ENCODE measurements around the gene SPAG16.

Gene SPAG16

GRCh38 chr2:213279971-213280370, 4.3 kb upstream of the SPAG16 start:
- no peak for DNase-seq (ENCODE audit: low read depth)
- no peak overlapping the region for H3K4me3 ChIP-seq (ENCODE audit: low read depth, low read length)
- TF ChIP-seq CTCF (IDR thresholded peaks at IDR 0.05; ENCODE audit: control insufficient read depth, extremely low read depth, insufficient read depth): no peak

- no peak for TF ChIP-seq CTCF (IDR thresholded peaks at IDR 0.05; ENCODE audit: control insufficient read depth, extremely low read depth, insufficient read depth)
- no peak for DNase-seq (ENCODE audit: low read depth)
- H3K4me3 ChIP-seq (ENCODE audit: low read depth, low read length): no peak overlapping the region
Observed at GRCh38 chr2:213281156-213281555, 3.1 kb upstream of the SPAG16 start.

- TF ChIP-seq CTCF (IDR thresholded peaks at IDR 0.05; ENCODE audit: control insufficient read depth, extremely low read depth, insufficient read depth): no peak
- no peak for DNase-seq (ENCODE audit: low read depth)
- peak overlapping the region; percentile 42 for H3K4me3 ChIP-seq (ENCODE audit: low read depth, low read length)
Observed at GRCh38 chr2:213285404-213285803, 1.1 kb downstream of the SPAG16 start.

GRCh38 chr2:213286161-213286560, 1.9 kb downstream of the SPAG16 start:
- TF ChIP-seq CTCF (IDR thresholded peaks at IDR 0.05; ENCODE audit: control insufficient read depth, extremely low read depth, insufficient read depth): no peak
- no peak for DNase-seq (ENCODE audit: low read depth)
- H3K4me3 ChIP-seq (ENCODE audit: low read depth, low read length): no peak overlapping the region

GRCh38 chr2:213288913-213289700, 4.8 kb downstream of the SPAG16 start:
- TF ChIP-seq CTCF (IDR thresholded peaks at IDR 0.05; ENCODE audit: control insufficient read depth, extremely low read depth, insufficient read depth): no peak
- DNase-seq (ENCODE audit: low read depth): no peak
- H3K4me3 ChIP-seq (ENCODE audit: low read depth, low read length): no peak overlapping the region

- no peak for TF ChIP-seq CTCF (IDR thresholded peaks at IDR 0.05; ENCODE audit: control insufficient read depth, extremely low read depth, insufficient read depth)
- no peak overlapping the region for H3K4me3 ChIP-seq (ENCODE audit: low read depth, low read length)
- DNase-seq (ENCODE audit: low read depth): no peak
Observed at GRCh38 chr2:213290501-213290900, 6.2 kb downstream of the SPAG16 start.

GRCh38 chr2:213296270-213296669, 12.0 kb downstream of the SPAG16 start:
- DNase-seq (ENCODE audit: low read depth): no peak
- H3K4me3 ChIP-seq (ENCODE audit: low read depth, low read length): no peak overlapping the region
- TF ChIP-seq CTCF (IDR thresholded peaks at IDR 0.05; ENCODE audit: control insufficient read depth, extremely low read depth, insufficient read depth): no peak

Measured in LNCaP clone FGC (cell line).